Measurements from ENCODE around the gene DDX1.
"Not testable (repeated sequence)": the region's sequence is repeated elsewhere in the genome, so short reads cannot be mapped to it uniquely, and the experiment has no call there.

Gene DDX1

GRCh38 chr2:15679386-15679924 lies 87.8 kb downstream of the DDX1 start:
- H3K4me2 ChIP-seq (ENCODE audit: low read depth, low read length, poor library complexity, severe bottlenecking): no peak overlapping the region
- H3K9me2 ChIP-seq (replicated peaks; ENCODE audit: low read depth, low read length): no peaks in the 10 kb centered on the region
- H3K9ac ChIP-seq (ENCODE audit: low read depth, low read length, poor library complexity, severe bottlenecking): no peak overlapping the region
- no peaks in the 10 kb centered on the region for H3K36me3 ChIP-seq (ENCODE audit: insufficient read depth, low read length)
- no peaks in the 10 kb centered on the region for H3K9me3 ChIP-seq (ENCODE audit: insufficient read depth, low read depth, low read length)
- no peaks in the 10 kb centered on the region for H3K79me2 ChIP-seq (ENCODE audit: insufficient read depth, low read length)
- H2AFZ ChIP-seq (ENCODE audit: low read length): no peak overlapping the region
- H3K27me3 ChIP-seq (ENCODE audit: insufficient read depth, low read length, poor library complexity, severe bottlenecking): no peaks in the 10 kb centered on the region
- H3K4me3 ChIP-seq (ENCODE audit: low read length, poor library complexity, severe bottlenecking): no peak overlapping the region
- no peaks in the 10 kb centered on the region for H4K20me1 ChIP-seq (ENCODE audit: insufficient read depth, low read length, poor library complexity, severe bottlenecking)
- H3F3A ChIP-seq (ENCODE audit: low read depth): no peaks in the 10 kb centered on the region
- no peaks in the 10 kb centered on the region for H3K4me1 ChIP-seq (ENCODE audit: insufficient read depth, low read length, poor library complexity, severe bottlenecking)
- TF ChIP-seq CTCF (conservative IDR thresholded peaks at IDR 0.05; ENCODE audit: low read length) (no peak), EZH2phosphoT487 (IDR thresholded peaks at IDR 0.05; ENCODE audit: borderline replicate concordance) (no peak)

- H3K9me3 ChIP-seq (ENCODE audit: insufficient read depth, low read depth, low read length); H3K27me3 ChIP-seq (ENCODE audit: insufficient read depth, low read length, poor library complexity, severe bottlenecking); H3K4me3 ChIP-seq (ENCODE audit: low read length, poor library complexity, severe bottlenecking); H3K9ac ChIP-seq (ENCODE audit: low read depth, low read length, poor library complexity, severe bottlenecking); H3K36me3 ChIP-seq (ENCODE audit: insufficient read depth, low read length); H4K20me1 ChIP-seq (ENCODE audit: insufficient read depth, low read length, poor library complexity, severe bottlenecking); H3K4me2 ChIP-seq (ENCODE audit: low read depth, low read length, poor library complexity, severe bottlenecking); H2AFZ ChIP-seq (ENCODE audit: low read length); H3F3A ChIP-seq (ENCODE audit: low read depth); H3K79me2 ChIP-seq (ENCODE audit: insufficient read depth, low read length); H3K4me1 ChIP-seq (ENCODE audit: insufficient read depth, low read length, poor library complexity, severe bottlenecking); H3K9me2 ChIP-seq (replicated peaks; ENCODE audit: low read depth, low read length): not testable (repeated sequence)
These were observed 88.5 kb downstream of the DDX1 start for GRCh38 chr2:15680132-15680531.

Data from Loucy (cell line).